ENCODE measurements around the gene TRPV3.
"Not testable (repeated sequence)": the region's sequence is repeated elsewhere in the genome, so short reads cannot be mapped to it uniquely, and the experiment has no call there.

The TRPV3 gene

DNA sequence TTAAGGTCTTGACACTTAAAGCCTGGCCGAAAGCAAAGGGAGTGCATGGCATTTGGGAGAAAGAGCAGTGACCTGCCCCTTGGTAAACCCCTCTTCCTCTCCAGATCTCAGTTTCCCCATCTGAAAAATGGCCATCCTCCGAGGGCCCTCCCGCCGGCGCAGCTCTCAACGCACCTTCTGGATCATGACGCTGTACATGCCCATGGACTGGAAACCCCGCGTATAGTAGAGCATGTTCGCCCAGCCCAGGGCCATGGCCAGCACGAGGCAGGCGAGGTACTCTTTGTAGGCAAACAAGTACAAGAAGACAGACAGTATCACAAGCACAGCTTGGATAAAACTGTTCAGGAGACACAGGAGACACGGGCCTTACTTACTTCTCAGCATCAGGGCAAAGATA is 33.6 kb downstream of the TRPV3 start:
- no peak for DNase-seq (ENCODE audit: low read depth, low spot score)

DNA sequence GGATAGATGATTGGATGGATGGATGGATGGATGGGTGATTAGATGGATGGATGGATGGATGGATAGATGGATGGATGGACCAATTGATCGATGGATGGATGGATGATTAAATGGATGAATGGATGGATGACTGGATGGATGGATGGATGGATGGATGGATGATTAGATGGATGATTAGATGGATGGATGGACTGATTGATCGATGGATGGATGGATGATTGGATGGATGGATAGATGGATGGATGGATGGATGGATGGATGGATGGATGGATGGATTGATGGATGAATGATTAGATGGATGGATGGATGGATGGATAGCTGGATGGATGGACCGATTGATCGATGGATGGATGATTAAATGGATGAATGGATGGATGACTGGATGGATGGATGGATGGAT is 38.1 kb downstream of the TRPV3 start:
- not testable (repeated sequence) for DNase-seq (ENCODE audit: low read depth, low spot score)

- no peak for DNase-seq (ENCODE audit: low read depth, low spot score)
Measured at GRCh38 chr17:3514873-3515272, 42.7 kb downstream of the TRPV3 start.

GRCh38 chr17:3514167-3514566 is 43.4 kb downstream of the TRPV3 start:
- not testable (repeated sequence) for DNase-seq (ENCODE audit: low read depth, low spot score)

GRCh38 chr17:3513305-3514035 is 44.1 kb downstream of the TRPV3 start:
- DNase-seq (ENCODE audit: low read depth, low spot score), result no peak

- no peak for DNase-seq (ENCODE audit: low read depth, low spot score)
Measured at GRCh38 chr17:3512505-3513171, 45.0 kb downstream of the TRPV3 start.

GRCh38 chr17:3511852-3512504 is 45.6 kb downstream of the TRPV3 start:
- DNase-seq (ENCODE audit: low read depth, low spot score), result no peak

DNA sequence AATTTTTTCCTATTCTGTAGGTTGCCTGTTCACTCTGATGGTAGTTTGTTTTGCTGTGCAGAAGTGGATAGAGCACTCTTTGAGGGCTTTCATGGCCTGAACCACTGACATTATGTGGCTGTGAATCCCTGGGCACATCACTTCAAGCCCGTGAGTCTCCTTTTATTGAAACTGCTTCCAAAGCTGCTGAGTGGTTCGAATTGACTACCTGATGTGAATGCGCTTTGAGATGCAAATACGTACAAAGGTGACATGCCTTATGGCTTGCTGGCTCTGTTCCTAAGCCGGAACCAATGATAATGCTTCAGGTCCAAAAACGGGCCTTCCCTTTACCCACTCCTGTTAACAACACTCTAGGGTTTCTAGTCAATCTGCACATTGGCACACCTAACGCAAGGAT is 47.5 kb downstream of the TRPV3 start:
- no peak for DNase-seq (ENCODE audit: low read depth, low spot score)

DNA sequence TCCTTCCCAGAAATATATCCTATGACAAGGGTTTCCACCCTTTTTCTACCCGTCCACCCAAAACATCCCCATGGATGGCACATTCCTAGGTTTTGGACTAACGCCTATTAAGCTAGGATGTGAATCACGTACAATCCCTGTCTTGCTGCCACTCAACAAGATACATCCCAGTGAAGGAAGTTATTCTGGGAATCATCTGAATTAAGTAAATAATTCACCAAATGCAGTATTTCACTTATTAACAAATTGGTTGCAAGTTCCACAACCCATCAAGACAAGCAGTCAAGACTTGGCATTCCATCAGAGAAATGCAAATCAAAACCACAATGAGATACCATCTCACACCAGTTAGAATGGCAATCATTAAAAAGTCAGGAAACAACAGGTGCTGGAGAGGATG is 49.7 kb downstream of the TRPV3 start:
- DNase-seq (ENCODE audit: low read depth, low spot score), result no peak

GRCh38 chr17:3507071-3507470 is 50.5 kb downstream of the TRPV3 start:
- no peak for DNase-seq (ENCODE audit: low read depth, low spot score)

GRCh38 chr17:3506054-3506453 is 51.6 kb downstream of the TRPV3 start:
- DNase-seq (ENCODE audit: low read depth, low spot score), result no peak

- no peak for DNase-seq (ENCODE audit: low read depth, low spot score)
Measured at GRCh38 chr17:3505008-3505407, 52.6 kb downstream of the TRPV3 start.

DNA sequence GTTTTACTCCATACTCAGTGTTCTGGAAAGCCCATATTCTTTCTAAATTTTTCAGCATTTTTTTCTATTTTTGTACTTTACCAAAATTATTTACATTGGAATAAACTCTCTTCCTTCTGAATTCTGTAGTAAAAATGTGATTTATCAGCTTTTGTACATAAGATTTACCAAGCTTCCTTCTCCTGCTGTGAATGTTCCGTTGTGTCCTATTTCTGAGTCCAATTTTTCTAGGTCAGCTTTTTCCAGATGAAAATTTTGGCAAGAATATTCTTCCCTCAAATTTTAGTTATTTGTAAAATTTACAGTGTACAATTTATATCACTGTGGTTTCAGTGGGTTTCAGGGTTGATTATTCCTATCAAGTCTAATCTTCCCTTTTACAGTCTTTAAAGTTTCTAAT is 54.3 kb downstream of the TRPV3 start:
- DNase-seq (ENCODE audit: low read depth, low spot score), result no peak

DNA sequence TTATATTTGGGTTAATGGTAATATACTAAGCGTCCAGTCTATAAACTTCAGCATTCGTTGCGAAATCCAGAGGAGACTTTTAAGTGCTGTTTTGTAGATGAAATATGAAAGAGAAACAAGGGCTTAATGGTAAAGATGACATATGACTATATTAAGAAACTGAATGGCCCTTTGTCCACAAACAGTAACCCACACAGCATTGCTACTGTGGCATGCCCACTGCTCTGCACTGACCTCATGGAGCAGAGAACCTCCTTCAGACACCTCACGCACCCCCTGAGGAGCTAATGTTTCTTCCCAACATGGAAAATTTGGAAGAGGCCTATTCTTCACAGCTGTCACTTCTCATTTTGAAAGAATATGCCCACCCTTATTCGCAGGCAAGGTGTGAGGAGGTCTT is 55.1 kb downstream of the TRPV3 start:
- no peak for DNase-seq (ENCODE audit: low read depth, low spot score)

GRCh38 chr17:3501344-3501743 is 56.3 kb downstream of the TRPV3 start:
- no peak for DNase-seq (ENCODE audit: low read depth, low spot score)

GRCh38 chr17:3497101-3497500 is 60.5 kb downstream of the TRPV3 start:
- DNase-seq (ENCODE audit: low read depth, low spot score), result no peak

DNA sequence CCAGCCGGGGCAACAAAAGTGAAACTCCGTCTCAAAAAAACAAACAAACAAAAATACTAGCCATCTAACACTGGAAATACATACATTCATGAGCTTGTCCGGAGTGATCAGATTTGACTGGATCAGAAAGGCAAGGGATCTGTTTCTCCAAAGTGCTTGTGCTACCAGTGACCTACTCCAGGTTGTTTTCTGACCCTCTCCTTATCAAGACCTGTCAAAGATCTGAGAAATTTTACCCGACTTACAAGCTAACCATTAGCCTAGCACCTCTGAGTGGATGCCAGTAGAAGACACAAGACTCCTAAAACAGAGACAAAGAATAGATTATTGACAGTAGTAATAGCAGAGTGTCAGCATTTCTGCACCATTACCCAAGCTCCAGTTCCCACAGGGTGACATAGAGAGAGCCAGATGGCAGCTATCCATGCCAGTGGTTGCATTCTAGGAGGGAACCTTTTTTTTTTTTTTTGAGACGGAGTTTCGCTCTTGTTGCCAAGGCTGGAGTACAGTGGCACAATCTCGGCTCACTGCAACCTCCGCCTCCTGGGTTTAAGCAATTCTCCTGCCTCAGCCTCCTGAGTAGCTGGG is 72.0 kb downstream of the TRPV3 start:
- no peak for DNase-seq (ENCODE audit: low read depth, low spot score)

GRCh38 chr17:3482852-3483251 is 74.8 kb downstream of the TRPV3 start:
- no peak for DNase-seq (ENCODE audit: low read depth, low spot score)

DNA sequence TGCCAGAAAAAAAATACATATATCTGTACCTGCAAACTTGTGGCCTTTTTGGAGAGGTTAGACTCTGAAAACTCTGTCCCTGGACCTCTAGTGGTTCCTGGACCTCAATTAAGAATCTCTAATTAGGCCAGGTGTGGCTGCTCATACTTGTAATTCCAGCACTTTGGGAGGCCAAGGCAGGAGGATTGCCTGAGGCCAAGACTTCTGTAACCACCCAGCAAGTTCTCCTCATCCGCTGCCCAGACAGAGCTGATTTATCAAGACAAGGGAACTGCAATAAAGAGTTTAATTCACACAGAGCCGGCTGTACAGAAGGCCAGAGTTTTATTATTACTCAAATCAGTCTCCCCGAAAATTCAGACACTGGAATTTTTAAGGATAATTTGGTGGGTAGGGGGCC is 77.6 kb downstream of the TRPV3 start:
- no peak for DNase-seq (ENCODE audit: low read depth, low spot score)

DNA sequence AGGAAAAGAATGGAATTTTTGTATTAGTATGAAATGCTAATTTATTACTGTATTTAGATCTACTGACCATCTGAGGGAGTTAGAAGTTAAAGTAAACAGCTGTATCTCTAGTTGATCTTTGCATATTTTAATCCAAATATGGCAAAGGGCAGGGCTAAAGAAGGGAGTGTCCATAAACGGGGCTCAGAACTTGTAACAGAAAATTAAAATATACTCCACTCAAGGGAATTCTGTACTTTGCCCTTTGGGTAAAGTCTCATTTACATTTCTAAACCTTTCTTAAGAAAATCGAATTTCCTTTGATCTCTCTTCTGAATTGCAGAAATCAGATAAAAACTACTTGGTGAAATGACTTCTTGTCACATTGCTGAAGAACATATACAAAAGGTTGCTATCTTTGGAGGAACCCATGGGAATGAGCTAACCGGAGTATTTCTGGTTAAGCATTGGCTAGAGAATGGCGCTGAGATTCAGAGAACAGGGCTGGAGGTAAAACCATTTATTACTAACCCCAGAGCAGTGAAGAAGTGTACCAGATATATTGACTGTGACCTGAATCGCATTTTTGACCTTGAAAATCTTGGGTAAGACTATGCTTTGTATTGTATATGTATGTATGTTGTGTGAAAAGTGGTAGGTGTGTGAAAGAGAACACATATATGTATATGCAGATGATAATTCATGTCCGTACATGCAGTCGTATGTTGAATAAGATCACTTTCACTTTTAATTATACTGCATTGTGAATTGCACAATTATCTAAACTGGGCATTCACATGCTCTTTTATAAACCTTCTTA is 81.6 kb downstream of the TRPV3 start, which contains the start of gene ASPA:
Gene ASPA, plus strand, starts transcription at position 186 of the 799 bp plus-strand sequence. Its CDS starts 163 bp downstream, at position 349.
- no peak for DNase-seq (ENCODE audit: low read depth, low spot score)

DNA sequence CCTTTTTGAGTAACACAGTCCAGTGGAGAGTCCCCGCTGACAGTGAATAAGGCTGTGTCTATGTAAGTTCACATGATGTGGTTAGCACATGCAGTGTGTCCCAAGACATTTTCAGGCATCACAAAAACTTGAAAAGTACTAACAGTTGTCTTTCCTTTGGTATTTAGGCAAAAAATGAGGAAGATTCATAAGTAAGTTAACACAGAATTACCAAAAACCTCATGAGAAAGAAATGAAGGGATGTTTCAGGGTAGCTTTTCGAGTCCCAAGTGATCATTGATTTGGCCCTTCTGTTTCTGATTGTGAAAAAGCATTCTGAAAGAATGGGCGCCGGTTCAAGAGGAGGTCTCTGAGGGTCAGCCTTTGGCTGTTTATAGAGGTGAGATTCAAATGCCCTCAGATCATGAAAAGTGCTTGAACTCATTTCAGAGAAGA is 82.3 kb downstream of the TRPV3 start:
- DNase-seq (ENCODE audit: low read depth, low spot score), result no peak

- DNase-seq (ENCODE audit: low read depth, low spot score), result no peak
Measured at GRCh38 chr17:3474212-3474611, 83.4 kb downstream of the TRPV3 start.

Measured in smooth muscle cell of the brain vasculature (primary cell).